WTC11 (cell line): ENCODE results near the gene CCDC183. TPM values are rescaled to one million over a fixed set of nuclear protein-coding genes. Genes with fewer than 3 reads are reported as not detected.

Source experiments
- ATAC-seq: fragments of 200-7000 bp; cut with Tn5 transposase; 2 replicates; pipeline ENCODE4 v1.10.0; 2021; ENCODE audit warnings: mild to moderate bottlenecking, moderate library complexity
- CTCF ChIA-PET: fragments of 300-600 bp; sonication (Branson Sonifier 250); formaldehyde crosslinking; loops from one replicate; lab custom pipeline; 2021; ENCODE audit warnings: antibody characterized with exemption; lab: Charles Lee
- POLR2A ChIA-PET: fragments of 350-600 bp; sonication (Branson Sonifier 250); formaldehyde crosslinking; loops from one replicate; lab custom pipeline; 2021; ENCODE audit warnings: antibody characterized with exemption; lab: Charles Lee
- DNase-seq: peaks from one replicate; pipeline ENCODE4 v3.0.0; 2021; ENCODE audit warnings: low spot score
- H3K27ac Mint-ChIP-seq: 2 replicates; pipeline ENCODE4 v1.8.0; 2021; ENCODE audit warnings: mixed read lengths
- H3K27me3 Mint-ChIP-seq: 2 replicates; pipeline ENCODE4 v1.8.0; 2021; ENCODE audit warnings: low read depth, mild to moderate bottlenecking, moderate library complexity, mixed read lengths
- H3K36me3 Mint-ChIP-seq: 2 replicates; pipeline ENCODE4 v1.8.0; 2021; ENCODE audit warnings: mixed read lengths
- H3K4me1 Mint-ChIP-seq: 2 replicates; pipeline ENCODE4 v1.8.0; 2022; ENCODE audit warnings: mixed read lengths
- H3K4me3 Mint-ChIP-seq: 2 replicates; pipeline ENCODE4 v1.8.0; 2021; ENCODE audit warnings: mild to moderate bottlenecking, moderate library complexity, mixed read lengths
- H3K9me3 Mint-ChIP-seq: 2 replicates; pipeline ENCODE4 v1.8.0; 2021; ENCODE audit warnings: mixed read lengths
- ATF3 ChIP-seq: sonication (generic); formaldehyde crosslinking; conservative IDR thresholded peaks from 2 replicates; pipeline ENCODE4 v1.8.1; 2022; ENCODE audit warnings: mild to moderate bottlenecking, missing genetic modification reagents
- CBFB ChIP-seq: sonication (generic); formaldehyde crosslinking; IDR thresholded peaks from 2 replicates; pipeline ENCODE4 v1.8.1; 2022; ENCODE audit warnings: mild to moderate bottlenecking, low read depth, missing genetic modification reagents
- CTCF ChIP-seq: fragments of 200-600 bp; IDR thresholded peaks from 2 replicates; pipeline ENCODE4 v1.8.0; 2022; ENCODE audit warnings: antibody characterized with exemption
- E2F5 ChIP-seq: sonication (generic); formaldehyde crosslinking; IDR thresholded peaks from 2 replicates; pipeline ENCODE4 v1.8.1; 2022; ENCODE audit warnings: mild to moderate bottlenecking, moderate library complexity, missing genetic modification reagents
- ETV6 ChIP-seq: sonication (generic); formaldehyde crosslinking; IDR thresholded peaks from 2 replicates; pipeline ENCODE4 v1.8.1; 2022; ENCODE audit warnings: mild to moderate bottlenecking, missing genetic modification reagents
- FOXJ3 ChIP-seq: sonication (generic); formaldehyde crosslinking; IDR thresholded peaks from 2 replicates; pipeline ENCODE4 v1.9.0; 2021; ENCODE audit warnings: missing genetic modification reagents, mild to moderate bottlenecking, borderline replicate concordance
- GRHL2 ChIP-seq: fragments of 250-450 bp; sonication (Bioruptor Pico); IDR thresholded peaks from 2 replicates; pipeline ENCODE4 v1.8.0; 2022; ENCODE audit warnings: mild to moderate bottlenecking, moderate library complexity; ENCODE audit not compliant: insufficient replicate concordance, severe bottlenecking
- HMGA2 ChIP-seq: fragments of 250-450 bp; sonication (Bioruptor Pico); IDR thresholded peaks from 2 replicates; pipeline ENCODE4 v1.4.0; 2021; ENCODE audit warnings: mild to moderate bottlenecking, moderate library complexity
- NFATC4 ChIP-seq: fragments of 250-450 bp; sonication (Bioruptor Pico); IDR thresholded peaks from 2 replicates; pipeline ENCODE4 v1.9.0; 2021; ENCODE audit warnings: mild to moderate bottlenecking
- ZNF121 ChIP-seq: sonication (generic); formaldehyde crosslinking; IDR thresholded peaks from 2 replicates; pipeline ENCODE4 v1.8.0; 2023; ENCODE audit warnings: missing genetic modification reagents
- ZNF423 ChIP-seq: fragments of 250-450 bp; sonication (Bioruptor Pico); IDR thresholded peaks from 2 replicates; pipeline ENCODE4 v2.1.2; 2022; ENCODE audit warnings: mild to moderate bottlenecking, moderate library complexity
- total RNA-seq: library from RNA; stranded (reverse); gene quantifications from 3 replicates; pipeline ENCODE4 v1.2.3, GENCODE V29; 2021
- TF ChIP-seq, protein P1 (sequence below): sonication (generic); formaldehyde crosslinking; IDR thresholded peaks from 2 replicates; pipeline ENCODE4 v1.8.0; 2022; ENCODE audit warnings: mild to moderate bottlenecking, missing genetic modification reagents
- TF ChIP-seq, protein P2 (sequence below): sonication (generic); formaldehyde crosslinking; IDR thresholded peaks from 2 replicates; pipeline ENCODE4 v1.8.1; 2023; ENCODE audit warnings: mild to moderate bottlenecking, missing genetic modification reagents, borderline replicate concordance
- TF ChIP-seq, protein P3 (sequence below): sonication (generic); formaldehyde crosslinking; IDR thresholded peaks from 2 replicates; pipeline ENCODE4 v1.8.0; 2022; ENCODE audit warnings: mild to moderate bottlenecking, missing genetic modification reagents
- TF ChIP-seq, protein P4 (sequence below): sonication (generic); formaldehyde crosslinking; IDR thresholded peaks from 2 replicates; pipeline ENCODE4 v1.8.1; 2022; ENCODE audit warnings: low read depth, mild to moderate bottlenecking, moderate library complexity, missing genetic modification reagents, borderline replicate concordance

Gene CCDC183
- total RNA-seq, 1 experiment from 2014 or later = 2.1 TPM

- TF ChIP-seq, protein P1, sequence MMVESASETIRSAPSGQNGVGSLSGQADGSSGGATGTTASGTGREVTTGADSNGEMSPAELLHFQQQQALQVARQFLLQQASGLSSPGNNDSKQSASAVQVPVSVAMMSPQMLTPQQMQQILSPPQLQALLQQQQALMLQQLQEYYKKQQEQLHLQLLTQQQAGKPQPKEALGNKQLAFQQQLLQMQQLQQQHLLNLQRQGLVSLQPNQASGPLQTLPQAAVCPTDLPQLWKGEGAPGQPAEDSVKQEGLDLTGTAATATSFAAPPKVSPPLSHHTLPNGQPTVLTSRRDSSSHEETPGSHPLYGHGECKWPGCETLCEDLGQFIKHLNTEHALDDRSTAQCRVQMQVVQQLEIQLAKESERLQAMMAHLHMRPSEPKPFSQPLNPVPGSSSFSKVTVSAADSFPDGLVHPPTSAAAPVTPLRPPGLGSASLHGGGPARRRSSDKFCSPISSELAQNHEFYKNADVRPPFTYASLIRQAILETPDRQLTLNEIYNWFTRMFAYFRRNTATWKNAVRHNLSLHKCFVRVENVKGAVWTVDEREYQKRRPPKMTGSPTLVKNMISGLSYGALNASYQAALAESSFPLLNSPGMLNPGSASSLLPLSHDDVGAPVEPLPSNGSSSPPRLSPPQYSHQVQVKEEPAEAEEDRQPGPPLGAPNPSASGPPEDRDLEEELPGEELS (CRISPR knock-in tag) = no peak
Measured at GRCh38 chr9:136826703-136827582, 30.8 kb downstream of the CCDC183 start (continued).

- no peaks in the 10 kb centered on the region for H3K27me3 Mint-ChIP-seq
Measured at GRCh38 chr9:136827794-136828473, 31.8 kb downstream of the CCDC183 start.

GRCh38 chr9:136828474-136829140 is 32.5 kb downstream of the CCDC183 start:
- Mint-ChIP-seq H3K36me3 (peaks cover 26% of the 10 kb centered on the region), H3K9me3 (no peaks in the 10 kb centered on the region)
- TF ChIP-seq NFATC4 (CRISPR knock-in tag) (no peak), ETV6 (CRISPR knock-in tag) (no peak), ATF3 (no peak)
- TF ChIP-seq, protein P2, sequence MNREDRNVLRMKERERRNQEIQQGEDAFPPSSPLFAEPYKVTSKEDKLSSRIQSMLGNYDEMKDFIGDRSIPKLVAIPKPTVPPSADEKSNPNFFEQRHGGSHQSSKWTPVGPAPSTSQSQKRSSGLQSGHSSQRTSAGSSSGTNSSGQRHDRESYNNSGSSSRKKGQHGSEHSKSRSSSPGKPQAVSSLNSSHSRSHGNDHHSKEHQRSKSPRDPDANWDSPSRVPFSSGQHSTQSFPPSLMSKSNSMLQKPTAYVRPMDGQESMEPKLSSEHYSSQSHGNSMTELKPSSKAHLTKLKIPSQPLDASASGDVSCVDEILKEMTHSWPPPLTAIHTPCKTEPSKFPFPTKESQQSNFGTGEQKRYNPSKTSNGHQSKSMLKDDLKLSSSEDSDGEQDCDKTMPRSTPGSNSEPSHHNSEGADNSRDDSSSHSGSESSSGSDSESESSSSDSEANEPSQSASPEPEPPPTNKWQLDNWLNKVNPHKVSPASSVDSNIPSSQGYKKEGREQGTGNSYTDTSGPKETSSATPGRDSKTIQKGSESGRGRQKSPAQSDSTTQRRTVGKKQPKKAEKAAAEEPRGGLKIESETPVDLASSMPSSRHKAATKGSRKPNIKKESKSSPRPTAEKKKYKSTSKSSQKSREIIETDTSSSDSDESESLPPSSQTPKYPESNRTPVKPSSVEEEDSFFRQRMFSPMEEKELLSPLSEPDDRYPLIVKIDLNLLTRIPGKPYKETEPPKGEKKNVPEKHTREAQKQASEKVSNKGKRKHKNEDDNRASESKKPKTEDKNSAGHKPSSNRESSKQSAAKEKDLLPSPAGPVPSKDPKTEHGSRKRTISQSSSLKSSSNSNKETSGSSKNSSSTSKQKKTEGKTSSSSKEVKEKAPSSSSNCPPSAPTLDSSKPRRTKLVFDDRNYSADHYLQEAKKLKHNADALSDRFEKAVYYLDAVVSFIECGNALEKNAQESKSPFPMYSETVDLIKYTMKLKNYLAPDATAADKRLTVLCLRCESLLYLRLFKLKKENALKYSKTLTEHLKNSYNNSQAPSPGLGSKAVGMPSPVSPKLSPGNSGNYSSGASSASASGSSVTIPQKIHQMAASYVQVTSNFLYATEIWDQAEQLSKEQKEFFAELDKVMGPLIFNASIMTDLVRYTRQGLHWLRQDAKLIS (CRISPR knock-in tag) = no peak
- TF ChIP-seq, protein P3, sequence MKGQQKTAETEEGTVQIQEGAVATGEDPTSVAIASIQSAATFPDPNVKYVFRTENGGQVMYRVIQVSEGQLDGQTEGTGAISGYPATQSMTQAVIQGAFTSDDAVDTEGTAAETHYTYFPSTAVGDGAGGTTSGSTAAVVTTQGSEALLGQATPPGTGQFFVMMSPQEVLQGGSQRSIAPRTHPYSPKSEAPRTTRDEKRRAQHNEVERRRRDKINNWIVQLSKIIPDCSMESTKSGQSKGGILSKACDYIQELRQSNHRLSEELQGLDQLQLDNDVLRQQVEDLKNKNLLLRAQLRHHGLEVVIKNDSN (CRISPR knock-in tag) = no peak

More at GRCh38 chr9:136827794-136828473, 31.8 kb downstream of the CCDC183 start:
- no peaks in the 10 kb centered on the region for H3K9me3 Mint-ChIP-seq
- CTCF ChIA-PET = interaction anchor here (0.6 to 3.2 kb wide), 2 partner anchors 14 to 85 kb away, joined by 4 to 13 read pairs; partner anchors contain the start of gene AJM1
- H3K4me1 Mint-ChIP-seq = no peaks in the 10 kb centered on the region
- no peak overlapping the region for H3K27ac Mint-ChIP-seq
- no peak overlapping the region for H3K4me3 Mint-ChIP-seq
- POLR2A ChIA-PET = no interaction called here
- ATAC-seq (no peak), DNase-seq (no peak)
- TF ChIP-seq CBFB (CRISPR knock-in tag) (no peak), CTCF (no peak), GRHL2 (no peak), FOXJ3 (CRISPR knock-in tag) (no peak), ZNF121 (CRISPR knock-in tag) (no peak), ZNF423 (no peak), HMGA2 (no peak), E2F5 (CRISPR knock-in tag) (no peak)
- TF ChIP-seq, protein P4, sequence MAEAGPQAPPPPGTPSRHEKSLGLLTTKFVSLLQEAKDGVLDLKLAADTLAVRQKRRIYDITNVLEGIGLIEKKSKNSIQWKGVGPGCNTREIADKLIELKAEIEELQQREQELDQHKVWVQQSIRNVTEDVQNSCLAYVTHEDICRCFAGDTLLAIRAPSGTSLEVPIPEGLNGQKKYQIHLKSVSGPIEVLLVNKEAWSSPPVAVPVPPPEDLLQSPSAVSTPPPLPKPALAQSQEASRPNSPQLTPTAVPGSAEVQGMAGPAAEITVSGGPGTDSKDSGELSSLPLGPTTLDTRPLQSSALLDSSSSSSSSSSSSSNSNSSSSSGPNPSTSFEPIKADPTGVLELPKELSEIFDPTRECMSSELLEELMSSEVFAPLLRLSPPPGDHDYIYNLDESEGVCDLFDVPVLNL (CRISPR knock-in tag) = no peak
- H3K36me3 Mint-ChIP-seq = peaks cover 28% of the 10 kb centered on the region

More at GRCh38 chr9:136828474-136829140, 32.5 kb downstream of the CCDC183 start:
- DNase-seq (no peak), ATAC-seq (no peak)
- CTCF ChIA-PET = interaction anchor here (0.7 to 3.2 kb wide), 2 partner anchors 10 to 14 kb away, joined by 3 to 13 read pairs; partner anchors contain the start of gene AJM1
- POLR2A ChIA-PET = no interaction called here
- Mint-ChIP-seq H3K4me1 (no peaks in the 10 kb centered on the region), H3K27me3 (no peaks in the 10 kb centered on the region), H3K4me3 (no peak overlapping the region), H3K27ac (no peak overlapping the region)
